ENCODE results near the gene NETO2.

NETO2 gene

DNA sequence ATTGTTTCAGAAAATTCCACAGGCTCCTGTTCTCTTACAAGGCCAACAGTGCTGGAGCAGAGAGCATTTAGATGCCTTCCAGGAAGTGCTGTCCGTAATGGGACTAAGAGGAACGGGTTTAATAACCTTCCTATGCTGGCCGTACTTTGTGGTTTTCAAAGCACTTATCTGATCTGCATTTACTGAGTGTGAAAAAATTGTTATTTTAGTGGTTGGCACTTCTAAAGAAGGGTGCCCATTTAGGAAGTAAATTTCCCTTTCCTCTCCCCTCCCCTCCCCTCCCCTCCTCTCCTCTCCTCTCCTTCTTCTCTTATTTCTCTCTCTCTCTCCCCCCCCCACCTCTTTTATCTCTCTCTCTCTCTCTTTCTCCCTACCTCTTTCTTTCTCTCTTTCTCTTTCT is 98.3 kb downstream of the NETO2 start:
- DNase-seq (ENCODE audit: low read depth), result no peak

DNA sequence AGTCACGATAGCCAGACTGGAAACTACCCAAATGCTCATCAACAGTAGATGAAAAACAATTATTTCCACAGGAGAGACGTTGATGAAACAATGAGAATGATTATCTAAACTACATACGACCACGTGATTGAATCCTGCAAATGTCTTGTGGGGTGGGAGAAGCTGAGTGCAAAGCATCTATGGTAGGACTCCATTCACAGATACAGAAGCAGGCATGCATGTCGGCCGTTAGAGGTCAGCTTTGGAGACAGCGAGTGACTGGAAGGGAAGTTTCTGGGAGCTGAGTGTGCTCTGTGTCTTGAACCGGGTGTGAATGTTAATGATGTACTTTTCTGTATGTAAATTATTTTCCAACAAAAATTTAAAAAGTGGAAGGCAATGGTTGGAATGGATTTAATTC is 98.7 kb downstream of the NETO2 start:
- no peak for DNase-seq (ENCODE audit: low read depth)

DNA sequence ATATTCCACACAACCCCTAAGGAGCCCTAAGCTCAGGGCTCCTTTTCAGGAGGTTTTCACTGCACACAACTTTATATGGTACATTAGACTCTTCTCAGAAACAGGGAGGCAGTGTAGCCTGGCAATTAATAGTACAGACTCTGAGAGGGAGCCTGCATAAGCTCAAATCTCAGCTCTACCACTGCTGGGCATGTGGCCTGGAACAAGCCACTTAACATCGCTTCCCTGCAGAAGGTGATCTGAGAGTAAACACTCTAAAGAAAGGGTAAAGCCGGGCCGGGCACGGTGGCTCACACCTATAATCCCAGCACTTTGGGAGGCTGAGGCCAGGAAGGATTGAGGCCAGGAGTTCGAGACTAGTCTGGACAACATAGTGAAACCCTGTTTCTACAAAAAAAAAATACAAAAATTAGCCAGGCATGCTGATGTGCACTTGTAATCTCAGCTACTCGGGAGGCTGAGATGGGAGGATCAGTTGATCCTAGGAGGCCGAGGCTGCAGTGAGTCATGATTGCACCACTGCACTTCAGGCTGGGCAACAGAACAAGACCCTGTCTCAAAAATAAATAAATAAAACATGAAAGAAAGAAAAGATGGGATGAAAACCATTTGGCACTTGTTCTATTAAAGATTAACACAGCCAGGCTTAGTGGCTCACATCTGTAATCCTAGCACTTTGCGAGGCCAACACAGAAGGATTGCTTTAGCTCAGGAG is 99.6 kb downstream of the NETO2 start:
- no peak for DNase-seq (ENCODE audit: low read depth)

DNA sequence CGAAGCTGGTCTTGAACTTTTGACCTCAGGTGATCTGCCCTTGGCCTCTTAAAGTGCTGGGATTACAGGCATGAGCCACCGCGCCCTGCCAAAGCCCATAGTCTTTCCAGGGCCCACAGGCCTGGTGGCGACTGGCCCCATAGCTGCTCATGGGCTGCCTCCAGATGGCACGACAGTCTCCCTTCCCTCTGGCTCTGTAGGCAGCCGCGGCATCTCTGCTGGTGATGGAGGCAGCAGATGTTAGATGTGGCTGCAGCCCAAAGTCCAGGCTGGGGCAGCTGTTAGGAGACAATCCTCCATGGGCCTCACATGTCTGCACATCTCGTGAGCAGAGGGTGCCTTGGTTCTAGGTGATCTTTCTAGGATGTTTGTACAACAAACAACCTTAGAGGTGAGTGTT is 100.5 kb downstream of the NETO2 start:
- DNase-seq (ENCODE audit: low read depth), result no peak

DNA sequence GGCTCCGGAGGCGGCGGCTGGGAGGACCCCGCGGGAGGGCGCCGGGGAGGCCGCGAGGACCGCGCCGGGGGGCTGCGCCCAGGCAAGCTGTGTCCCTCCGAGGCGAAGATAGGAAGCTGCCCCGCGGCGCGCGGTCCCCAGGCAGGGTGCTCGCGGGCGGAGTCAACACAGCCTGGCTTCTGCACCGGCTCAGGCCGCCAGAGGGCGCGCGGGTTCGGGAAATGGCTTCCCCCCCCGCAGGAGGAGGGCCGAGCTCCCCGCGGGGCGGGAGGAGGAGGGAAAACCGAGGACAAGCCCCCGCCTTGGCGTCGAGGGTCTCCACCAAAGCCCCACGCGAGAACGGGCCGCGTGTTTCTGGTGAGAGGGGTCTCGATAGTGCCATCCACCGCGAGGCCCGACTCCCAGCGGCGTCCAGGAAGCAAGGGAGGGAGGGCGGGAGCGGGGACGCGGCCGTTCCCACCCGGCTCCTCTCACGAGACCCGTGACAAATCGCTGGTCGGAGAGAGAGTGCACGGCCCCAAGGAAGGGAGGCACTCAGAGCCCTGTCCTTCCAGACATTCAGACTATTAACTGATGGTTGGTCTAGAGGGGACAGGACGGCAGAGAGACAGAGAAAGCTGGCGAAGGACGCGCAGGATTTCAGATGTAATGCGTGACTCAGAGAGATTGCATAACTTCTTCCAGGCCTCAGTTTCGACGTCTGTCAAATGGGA is 105.8 kb downstream of the NETO2 start:
- DNase-seq (ENCODE audit: low read depth), result no peak

DNA sequence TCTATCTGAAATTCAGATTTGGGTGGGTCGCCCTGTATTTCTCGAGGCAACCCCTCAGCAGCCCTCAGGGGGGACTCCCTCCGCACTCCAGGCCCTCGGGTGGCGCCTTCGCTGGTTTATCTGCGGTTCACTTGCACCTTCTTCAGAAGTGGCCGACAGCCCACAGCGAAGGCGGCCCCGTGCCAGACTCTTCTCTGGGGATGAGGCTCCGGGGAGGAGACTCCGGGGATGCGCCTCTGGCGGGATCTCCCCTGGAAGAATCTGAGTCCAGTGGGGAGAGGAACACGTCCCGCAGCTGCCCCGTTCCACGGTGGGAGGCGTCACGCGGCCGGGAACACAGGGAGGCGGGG is 106.4 kb downstream of the NETO2 start:
- no peak for DNase-seq (ENCODE audit: low read depth)

DNA sequence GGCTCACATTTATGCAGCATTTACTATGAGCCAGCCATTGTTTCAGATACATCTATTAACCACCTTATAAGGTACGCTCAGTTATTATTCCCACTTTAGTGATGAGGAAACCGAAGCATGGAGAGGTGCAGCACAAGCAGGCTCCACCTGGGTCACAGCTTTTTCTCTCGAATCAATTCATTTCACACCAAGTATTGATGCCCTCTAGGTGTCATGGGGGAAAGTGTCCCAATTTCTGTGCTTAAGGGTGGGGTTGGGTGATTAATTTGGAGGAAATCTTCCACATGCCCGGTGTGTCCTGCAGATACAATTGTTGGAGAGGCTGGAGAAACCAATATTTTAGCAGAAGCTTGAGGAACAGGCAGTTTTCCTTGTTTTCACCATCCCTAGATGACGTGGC is 107.5 kb downstream of the NETO2 start:
- DNase-seq (ENCODE audit: low read depth), result no peak

DNA sequence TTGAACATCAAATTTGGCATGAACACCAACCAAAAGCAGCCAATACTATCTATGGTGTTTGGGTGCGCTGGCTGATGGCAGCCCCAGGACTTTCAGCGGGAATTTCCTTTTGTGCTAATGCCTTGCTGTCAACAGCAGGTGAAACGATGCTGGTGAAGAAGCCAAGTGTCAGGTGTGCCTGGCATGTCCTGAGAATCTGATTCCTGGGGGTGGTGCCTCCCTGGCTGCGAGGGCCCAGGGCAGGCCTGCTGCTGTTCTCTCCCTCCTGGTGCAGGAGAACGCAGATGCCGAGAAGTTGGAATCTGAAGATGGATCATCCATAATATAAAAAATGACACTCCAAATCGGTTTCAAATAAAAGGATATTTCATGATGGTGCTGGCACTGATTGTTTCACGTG is 108.3 kb downstream of the NETO2 start:
- no peak for DNase-seq (ENCODE audit: low read depth)

DNA sequence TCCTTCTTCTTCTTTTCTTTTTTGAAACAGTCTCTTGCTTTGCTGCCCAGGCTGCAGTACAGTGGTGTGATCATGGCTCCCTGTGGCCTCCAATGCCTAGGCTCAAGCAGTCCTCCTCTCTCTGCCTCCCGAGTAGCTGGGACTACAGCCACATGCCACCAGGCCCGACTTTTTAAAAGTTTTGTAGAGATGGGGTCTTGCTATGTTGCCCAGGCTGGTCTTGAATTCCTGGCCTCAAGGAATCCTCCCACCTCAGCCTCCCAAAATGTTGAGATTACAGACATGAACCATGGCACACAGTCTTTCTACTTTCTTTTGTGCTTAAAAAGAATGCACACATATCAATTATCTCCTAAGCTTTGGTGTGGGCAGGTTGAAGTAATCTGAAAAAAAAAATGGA is 109.3 kb downstream of the NETO2 start:
- DNase-seq (ENCODE audit: low read depth), result no peak

DNA sequence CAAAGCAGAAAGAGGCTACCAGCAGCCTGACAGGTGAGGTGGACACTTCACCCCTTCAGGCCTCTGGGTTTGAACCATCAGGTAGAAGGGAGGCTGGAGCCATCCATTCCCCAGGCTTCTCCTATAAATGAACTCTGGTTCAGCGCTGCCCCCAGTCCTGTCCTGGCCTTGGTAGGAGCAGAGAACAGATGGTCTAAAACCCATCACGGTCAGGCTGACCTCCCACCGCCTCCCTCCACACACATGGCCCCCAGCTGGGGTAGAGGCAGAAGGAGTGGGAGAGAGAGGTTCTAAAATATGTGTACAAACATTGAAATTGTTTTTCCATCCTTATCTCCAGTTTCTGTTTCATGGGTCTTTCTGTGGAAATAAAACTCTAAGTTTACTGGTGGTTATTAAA is 110.6 kb downstream of the NETO2 start:
- no peak for DNase-seq (ENCODE audit: low read depth)

DNA sequence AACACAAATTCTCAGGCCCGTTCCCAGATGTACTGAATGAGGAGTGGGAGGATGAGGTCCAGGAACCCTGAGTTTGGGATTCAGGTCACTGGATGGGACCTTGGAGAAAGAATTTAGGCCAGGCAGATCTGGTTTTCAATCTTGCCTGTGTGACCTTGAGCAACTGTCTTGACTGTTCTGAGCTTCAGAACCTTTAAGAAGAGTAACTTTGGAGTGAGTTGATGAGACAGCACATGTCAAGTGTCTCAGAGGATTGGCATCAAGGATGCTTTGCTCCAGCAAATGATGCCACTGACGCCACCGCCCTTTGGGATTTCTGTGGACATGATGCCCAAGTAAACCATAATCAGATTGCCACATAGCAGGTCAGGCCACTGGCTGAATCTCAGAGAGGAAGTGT is 114.0 kb downstream of the NETO2 start:
- DNase-seq (ENCODE audit: low read depth), result no peak

DNA sequence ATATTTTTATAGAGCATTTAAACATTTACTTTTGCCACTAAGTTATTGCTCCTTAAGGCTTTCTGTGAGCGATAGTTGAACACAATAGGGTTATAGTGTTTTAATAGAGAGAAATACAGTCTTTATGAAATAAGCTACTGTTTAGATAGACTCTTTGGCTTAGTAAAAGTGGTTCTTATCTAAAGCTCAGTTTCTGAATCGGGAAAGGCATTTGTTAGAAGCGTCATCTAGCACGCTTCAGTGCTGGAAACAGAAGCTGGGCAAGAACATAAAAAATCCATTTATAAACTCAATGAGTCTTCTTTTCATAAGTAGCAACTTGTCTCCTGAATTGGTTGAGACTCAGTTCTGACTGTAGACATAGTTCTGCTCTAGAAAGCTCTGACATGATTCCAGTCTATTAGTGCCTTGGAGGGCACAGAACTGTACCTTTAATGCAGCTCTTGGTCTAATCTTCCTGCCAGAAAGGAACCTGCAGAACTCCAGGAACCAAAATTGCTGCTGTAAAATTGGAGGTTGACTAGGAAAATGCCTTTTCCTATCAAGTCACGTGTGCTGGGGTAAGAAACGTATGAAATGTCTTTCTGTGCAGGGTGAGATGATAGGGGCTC is 114.9 kb downstream of the NETO2 start:
- DNase-seq (ENCODE audit: low read depth), result no peak
